ENCODE measurements around the gene PRPF38B.

Gene PRPF38B, protein sequence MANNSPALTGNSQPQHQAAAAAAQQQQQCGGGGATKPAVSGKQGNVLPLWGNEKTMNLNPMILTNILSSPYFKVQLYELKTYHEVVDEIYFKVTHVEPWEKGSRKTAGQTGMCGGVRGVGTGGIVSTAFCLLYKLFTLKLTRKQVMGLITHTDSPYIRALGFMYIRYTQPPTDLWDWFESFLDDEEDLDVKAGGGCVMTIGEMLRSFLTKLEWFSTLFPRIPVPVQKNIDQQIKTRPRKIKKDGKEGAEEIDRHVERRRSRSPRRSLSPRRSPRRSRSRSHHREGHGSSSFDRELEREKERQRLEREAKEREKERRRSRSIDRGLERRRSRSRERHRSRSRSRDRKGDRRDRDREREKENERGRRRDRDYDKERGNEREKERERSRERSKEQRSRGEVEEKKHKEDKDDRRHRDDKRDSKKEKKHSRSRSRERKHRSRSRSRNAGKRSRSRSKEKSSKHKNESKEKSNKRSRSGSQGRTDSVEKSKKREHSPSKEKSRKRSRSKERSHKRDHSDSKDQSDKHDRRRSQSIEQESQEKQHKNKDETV

DNA sequence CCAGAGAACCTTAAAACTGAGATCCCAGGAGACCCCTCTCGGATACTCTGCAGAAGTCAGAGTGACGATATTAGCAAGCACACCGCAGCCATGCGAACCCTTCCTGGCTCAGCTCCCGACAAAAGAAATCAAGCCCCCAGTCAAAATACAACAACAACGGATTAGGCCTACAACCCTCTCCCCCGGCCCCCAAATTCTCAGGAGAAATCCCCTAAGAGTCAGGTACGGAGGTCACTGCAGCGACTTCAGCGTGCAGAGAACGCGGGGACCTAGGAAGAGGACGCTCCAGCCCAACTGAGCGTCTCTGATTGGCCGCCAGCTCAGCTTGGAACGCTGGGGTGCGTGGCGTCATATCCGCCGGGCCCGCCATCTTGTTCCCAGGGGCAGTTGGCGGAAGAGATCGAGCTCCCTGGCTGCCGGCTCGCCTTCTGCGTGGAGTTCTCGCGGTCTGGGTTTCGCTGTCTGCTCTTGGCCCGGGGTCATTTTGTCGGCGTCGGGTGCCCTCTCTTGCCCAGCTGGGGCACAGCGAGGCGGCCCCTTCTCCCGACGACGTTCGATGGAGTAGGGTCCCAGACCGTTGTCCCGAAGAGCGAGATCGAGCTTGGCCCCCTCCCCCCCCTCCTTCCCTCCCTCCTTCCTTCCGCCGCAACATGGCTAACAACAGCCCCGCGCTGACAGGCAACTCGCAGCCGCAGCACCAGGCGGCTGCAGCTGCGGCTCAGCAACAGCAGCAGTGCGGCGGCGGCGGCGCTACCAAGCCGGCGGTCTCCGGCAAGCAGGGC, at the start of gene PRPF38B:
Gene PRPF38B, plus strand, starts transcription at position 369 of the 782 bp plus-strand sequence. Its CDS starts 282 bp downstream, at position 651.
- Mint-ChIP-seq H3K9me3 (no peaks in the 10 kb centered on the region), H3K27ac (peak within 1 kb of the TSS; percentile 97 to 98 (median 98)), H3K4me1 (peaks cover 35% of the 10 kb centered on the region), H3K27me3 (ENCODE audit: low read depth) (no peaks in the 10 kb centered on the region), H3K36me3 (ENCODE audit: low read depth) (peaks cover 15% of the 10 kb centered on the region), H3K4me3 (peak within 1 kb of the TSS; percentile 96 to 98 (median 98))
- TF ChIP-seq, protein P1, sequence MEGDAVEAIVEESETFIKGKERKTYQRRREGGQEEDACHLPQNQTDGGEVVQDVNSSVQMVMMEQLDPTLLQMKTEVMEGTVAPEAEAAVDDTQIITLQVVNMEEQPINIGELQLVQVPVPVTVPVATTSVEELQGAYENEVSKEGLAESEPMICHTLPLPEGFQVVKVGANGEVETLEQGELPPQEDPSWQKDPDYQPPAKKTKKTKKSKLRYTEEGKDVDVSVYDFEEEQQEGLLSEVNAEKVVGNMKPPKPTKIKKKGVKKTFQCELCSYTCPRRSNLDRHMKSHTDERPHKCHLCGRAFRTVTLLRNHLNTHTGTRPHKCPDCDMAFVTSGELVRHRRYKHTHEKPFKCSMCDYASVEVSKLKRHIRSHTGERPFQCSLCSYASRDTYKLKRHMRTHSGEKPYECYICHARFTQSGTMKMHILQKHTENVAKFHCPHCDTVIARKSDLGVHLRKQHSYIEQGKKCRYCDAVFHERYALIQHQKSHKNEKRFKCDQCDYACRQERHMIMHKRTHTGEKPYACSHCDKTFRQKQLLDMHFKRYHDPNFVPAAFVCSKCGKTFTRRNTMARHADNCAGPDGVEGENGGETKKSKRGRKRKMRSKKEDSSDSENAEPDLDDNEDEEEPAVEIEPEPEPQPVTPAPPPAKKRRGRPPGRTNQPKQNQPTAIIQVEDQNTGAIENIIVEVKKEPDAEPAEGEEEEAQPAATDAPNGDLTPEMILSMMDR (IDR thresholded peaks at IDR 0.05; ENCODE audit: unreplicated experiment in 3 of 3), result no peak

DNA sequence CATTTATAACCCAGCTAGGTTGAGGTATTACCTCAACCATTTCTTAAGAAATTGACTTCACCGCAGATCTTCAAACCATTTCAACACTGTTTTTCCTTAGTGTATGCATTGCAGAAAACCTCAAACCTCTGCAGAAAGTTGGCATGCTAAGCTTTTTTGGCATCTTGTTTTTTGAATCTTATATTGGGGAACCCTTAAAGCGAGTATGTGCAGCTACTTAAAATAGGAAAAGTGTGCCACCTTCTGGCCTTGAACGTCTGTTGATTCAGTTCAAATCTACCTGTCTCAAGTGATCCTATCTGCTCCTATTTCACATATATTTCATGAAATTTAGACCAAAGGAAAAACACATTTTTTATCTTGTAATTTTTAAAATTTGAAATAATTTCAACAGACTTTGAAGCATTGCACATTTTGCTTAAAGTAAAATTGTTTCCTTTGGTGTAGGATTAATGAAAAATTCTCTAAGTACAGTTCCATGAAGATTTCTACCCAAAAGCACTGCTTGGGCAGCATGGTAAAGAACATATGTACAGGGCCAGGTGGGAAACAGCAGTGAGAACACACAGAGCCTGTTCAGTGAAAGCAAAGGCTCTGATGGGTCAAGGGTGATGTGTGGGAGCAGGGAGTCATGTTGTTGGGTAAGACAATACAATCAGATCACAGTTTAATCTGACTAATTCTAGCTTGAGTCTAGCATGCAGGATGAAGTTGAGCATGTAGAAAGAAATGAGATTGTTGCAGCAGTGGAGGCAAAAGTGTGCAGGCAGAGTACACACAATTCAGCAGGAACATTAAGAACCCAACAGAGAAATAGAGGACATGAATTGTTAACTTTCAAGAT, 48.4 kb upstream of the PRPF38B start:
- Mint-ChIP-seq H3K9me3 (no peaks in the 10 kb centered on the region), H3K27ac (no peak overlapping the region), H3K36me3 (ENCODE audit: low read depth) (peaks cover 7% of the 10 kb centered on the region), H3K27me3 (ENCODE audit: low read depth) (no peaks in the 10 kb centered on the region), H3K4me3 (no peak overlapping the region), H3K4me1 (no peaks in the 10 kb centered on the region)
- TF ChIP-seq, protein P1 (IDR thresholded peaks at IDR 0.05; ENCODE audit: unreplicated experiment in 3 of 3), result peak; percentile 61 to 68 (median 65)

DNA sequence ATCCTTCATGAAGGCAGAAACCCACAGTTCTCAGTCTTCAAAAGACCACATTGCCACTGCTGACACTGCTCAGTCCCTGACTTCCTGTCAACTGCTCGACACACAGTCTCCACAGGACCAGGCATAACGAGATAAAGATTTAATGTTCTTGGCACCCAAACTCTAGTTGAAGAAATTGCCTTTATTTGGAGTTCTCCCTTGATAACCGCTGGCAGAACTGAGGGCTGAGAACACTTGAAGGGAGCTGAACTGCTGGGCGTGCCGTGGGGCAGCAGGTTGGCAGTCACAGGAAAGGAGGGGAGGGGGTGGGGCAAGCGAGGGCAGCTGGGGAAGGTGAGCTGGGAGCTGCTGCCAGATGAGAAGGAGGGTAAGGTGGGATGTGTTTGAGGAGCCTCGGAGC, 47.1 kb upstream of the PRPF38B start:
- H3K9me3 Mint-ChIP-seq, result no peaks in the 10 kb centered on the region

DNA sequence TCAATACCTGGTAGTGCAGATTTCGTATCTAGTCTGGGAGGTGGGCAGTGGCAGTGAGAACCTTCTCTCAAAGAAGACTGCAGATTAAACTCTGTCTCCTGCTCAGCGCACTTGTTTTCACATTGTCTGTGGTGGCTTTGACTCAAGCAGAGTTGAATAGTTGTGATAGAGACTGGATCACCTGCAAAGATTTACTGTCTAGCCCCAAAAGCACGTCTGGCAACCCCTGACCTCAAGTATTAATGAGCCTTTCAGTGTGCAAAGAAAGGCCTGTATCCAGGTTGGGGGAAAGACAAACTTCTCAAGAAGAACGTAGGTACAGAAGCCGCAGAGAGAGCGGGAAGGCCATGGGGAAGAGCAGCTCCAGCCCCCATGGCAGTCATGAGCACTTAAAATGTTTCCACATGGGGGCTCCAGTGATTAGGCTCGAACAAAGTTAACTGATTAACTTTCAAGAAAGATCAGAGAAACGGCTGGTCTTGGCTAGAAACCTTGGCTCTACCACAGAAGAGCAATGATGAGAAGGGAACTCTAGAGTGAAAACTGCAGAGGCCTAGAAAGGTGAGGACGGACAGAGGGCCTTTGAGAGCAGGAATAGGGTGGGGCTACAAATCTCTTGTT, 46.4 kb upstream of the PRPF38B start:
- Mint-ChIP-seq H3K4me3 (no peak overlapping the region), H3K9me3 (no peaks in the 10 kb centered on the region), H3K36me3 (ENCODE audit: low read depth) (no peaks in the 10 kb centered on the region), H3K27ac (peak overlapping the region in 2 of 3 experiments; percentile 8 to 9), H3K4me1 (no peaks in the 10 kb centered on the region), H3K27me3 (ENCODE audit: low read depth) (no peaks in the 10 kb centered on the region)
- TF ChIP-seq, protein P1 (IDR thresholded peaks at IDR 0.05; ENCODE audit: unreplicated experiment in 3 of 3), result no peak

More for the DNA sequence above, 47.1 kb upstream of the PRPF38B start:
- Mint-ChIP-seq H3K4me1 (no peaks in the 10 kb centered on the region), H3K4me3 (no peak overlapping the region), H3K27ac (no peak overlapping the region), H3K27me3 (ENCODE audit: low read depth) (no peaks in the 10 kb centered on the region), H3K36me3 (ENCODE audit: low read depth) (peaks cover 1% of the 10 kb centered on the region)
- TF ChIP-seq, protein P1 (IDR thresholded peaks at IDR 0.05; ENCODE audit: unreplicated experiment in 3 of 3), result no peak

DNA sequence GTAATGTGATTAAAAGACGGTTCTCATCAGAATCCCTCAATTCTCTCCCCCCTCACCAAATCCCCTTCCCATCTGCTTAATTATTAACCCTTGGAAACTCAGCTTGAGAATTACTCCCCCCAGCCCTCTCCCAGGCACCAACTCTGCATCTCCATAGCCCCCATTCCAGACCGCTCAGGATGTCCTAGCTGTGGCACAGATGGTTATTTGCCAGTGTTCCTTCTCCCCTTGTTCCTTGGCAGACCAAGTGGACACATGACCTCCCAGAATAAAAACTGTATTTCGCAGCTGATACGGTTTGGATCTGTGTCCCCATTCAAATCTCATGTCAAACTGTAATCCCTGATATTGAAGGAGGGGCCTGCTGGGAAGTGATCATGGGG, 45.9 kb upstream of the PRPF38B start:
- H3K4me1 Mint-ChIP-seq, result no peaks in the 10 kb centered on the region
- no peak overlapping the region for H3K4me3 Mint-ChIP-seq

More for the DNA sequence above, 45.9 kb upstream of the PRPF38B start:
- TF ChIP-seq, protein P1 (IDR thresholded peaks at IDR 0.05; ENCODE audit: unreplicated experiment in 3 of 3), result no peak
- no peaks in the 10 kb centered on the region for H3K27me3 Mint-ChIP-seq (ENCODE audit: low read depth)
- peak overlapping the region in 2 of 3 experiments; percentile 8 to 37 for H3K27ac Mint-ChIP-seq
- no peaks in the 10 kb centered on the region for H3K36me3 Mint-ChIP-seq (ENCODE audit: low read depth)
- H3K9me3 Mint-ChIP-seq, result no peaks in the 10 kb centered on the region

All from nephron (organoid).